Vagina (tissue), 2 donors: ENCODE data around the gene HNRNPA2B1.

ENCODE experiments used
- POLR2A ChIP-seq, 2 donors: fragments of 450-650 bp; IDR thresholded peaks; one replicate each; pipeline ENCODE4 v1.6.1; 2017; ENCODE audit warnings: antibody characterized with exemption in 2 of 2, mild to moderate bottlenecking in 2 of 2, moderate library complexity in 2 of 2
- POLR2AphosphoS5 ChIP-seq, 2 donors: sonication (generic); formaldehyde crosslinking; IDR thresholded peaks; one replicate each; pipeline ENCODE4 v1.9.0; 2017; ENCODE audit warnings: antibody characterized with exemption in 2 of 2, mild to moderate bottlenecking in 2 of 2, low read depth in 1 of 2; ENCODE audit not compliant: insufficient read depth in 1 of 2

GRCh38 chr7:26179826-26180497, 20.6 kb downstream of the HNRNPA2B1 start:
- TF ChIP-seq POLR2AphosphoS5 (IDR thresholded peaks at IDR 0.05; ENCODE audit: insufficient read depth in 1 of 2, low read depth in 1 of 2) (no peak), POLR2A (IDR thresholded peaks at IDR 0.05) (no peak)
